Measurements from ENCODE around the gene TGFB1I1. TPM values are rescaled to one million over a fixed set of nuclear protein-coding genes. Genes with fewer than 3 reads are reported as not detected.
A peak's percentile ranks its signal among the peaks of the same experiment; 100 is the strongest.

TGFB1I1 gene
- total RNA-seq, 1 donor from 2014 or later, result 2.6 TPM

- peak overlapping the region; percentile 38 for H3K4me3 Mint-ChIP-seq
- intact Hi-C loops (cut with micrococcal nuclease), result no loop called here
Observed at GRCh38 chr16:31489298-31489564, 17.3 kb downstream of the TGFB1I1 start.

GRCh38 chr16:31489616-31490584 is 17.9 kb downstream of the TGFB1I1 start:
- Mint-ChIP-seq H3K9me3 (no peaks in the 10 kb centered on the region), H3K4me1 (peaks cover 9% of the 10 kb centered on the region), H3K27me3 (peaks cover 6% of the 10 kb centered on the region), H3K27ac (no peak overlapping the region), H3K36me3 (ENCODE audit: low read depth) (peaks cover 41% of the 10 kb centered on the region), H3K4me3 (no peak overlapping the region)
- DNase-seq (no peak), ATAC-seq (ENCODE audit: low read depth) (no peak)
- CTCF ChIA-PET, result no interaction called here
- TF ChIP-seq CTCF (IDR thresholded peaks at IDR 0.05), result no peak
- intact Hi-C loops (cut with micrococcal nuclease), result no loop called here
- POLR2A ChIA-PET, result interaction anchor here (0.7 kb wide), 1 partner anchor 159 kb away, joined by 4 read pairs; no protein-coding TSS in a partner anchor

More at GRCh38 chr16:31489298-31489564, 17.3 kb downstream of the TGFB1I1 start:
- Mint-ChIP-seq H3K9me3 (no peaks in the 10 kb centered on the region), H3K27ac (no peak overlapping the region), H3K36me3 (ENCODE audit: low read depth) (peaks cover 36% of the 10 kb centered on the region), H3K27me3 (peaks cover 7% of the 10 kb centered on the region), H3K4me1 (peaks cover 9% of the 10 kb centered on the region)
- no peak for TF ChIP-seq CTCF (IDR thresholded peaks at IDR 0.05)
- ChIA-PET POLR2A (interaction anchor here (0.7 to 1.0 kb wide), 2 partner anchors 14 to 158 kb away, joined by 4 to 5 read pairs; no protein-coding TSS in a partner anchor), CTCF (interaction anchor here (0.9 kb wide), 1 partner anchor 29 kb away, joined by 3 read pairs; no protein-coding TSS in a partner anchor)
- no peak for DNase-seq
- ATAC-seq (ENCODE audit: low read depth), result no peak

- ChIA-PET POLR2A (interaction anchor here (1.6 kb wide), 1 partner anchor 16 kb away, joined by 4 read pairs; the partner anchor contains the start of gene RUSF1), CTCF (no interaction called here)
- TF ChIP-seq CTCF (IDR thresholded peaks at IDR 0.05), result no peak
- Mint-ChIP-seq H3K36me3 (ENCODE audit: low read depth) (peaks cover 57% of the 10 kb centered on the region), H3K27ac (no peak overlapping the region), H3K9me3 (no peaks in the 10 kb centered on the region), H3K4me1 (peaks cover 7% of the 10 kb centered on the region), H3K4me3 (no peak overlapping the region), H3K27me3 (no peaks in the 10 kb centered on the region)
- ATAC-seq (ENCODE audit: low read depth) (no peak), DNase-seq (no peak)
- intact Hi-C loops (cut with micrococcal nuclease), result no loop called here
Observed at GRCh38 chr16:31491778-31492418, 19.9 kb downstream of the TGFB1I1 start.

GRCh38 chr16:31493506-31494125 is 21.7 kb downstream of the TGFB1I1 start:
- Mint-ChIP-seq H3K27ac (no peak overlapping the region), H3K36me3 (ENCODE audit: low read depth) (peaks cover 73% of the 10 kb centered on the region), H3K4me3 (no peak overlapping the region), H3K27me3 (no peaks in the 10 kb centered on the region), H3K9me3 (no peaks in the 10 kb centered on the region), H3K4me1 (no peaks in the 10 kb centered on the region)
- POLR2A ChIA-PET, result interaction anchor here (2.6 kb wide), 1 partner anchor 14 kb away, joined by 8 read pairs; the partner anchor contains the start of gene RUSF1
- CTCF ChIA-PET, result no interaction called here
- no peak for ATAC-seq (ENCODE audit: low read depth)
- DNase-seq, result no peak
- intact Hi-C loops (cut with micrococcal nuclease), result no loop called here
- no peak for TF ChIP-seq CTCF (IDR thresholded peaks at IDR 0.05)

- ATAC-seq (ENCODE audit: low read depth) (no peak), DNase-seq (no peak)
- ChIA-PET POLR2A (no interaction called here), CTCF (no interaction called here)
- TF ChIP-seq CTCF (IDR thresholded peaks at IDR 0.05), result no peak
- Mint-ChIP-seq H3K9me3 (no peaks in the 10 kb centered on the region), H3K27me3 (no peaks in the 10 kb centered on the region), H3K4me1 (no peaks in the 10 kb centered on the region), H3K36me3 (ENCODE audit: low read depth) (peaks cover 81% of the 10 kb centered on the region), H3K4me3 (no peak overlapping the region), H3K27ac (no peak overlapping the region)
- intact Hi-C loops (cut with micrococcal nuclease), result no loop called here
Observed at GRCh38 chr16:31496670-31497069, 24.7 kb downstream of the TGFB1I1 start.

All from activated B cell treated with CpG ODN at 0.5 μM for 24 hours (primary cell).